Activated CD8-positive, alpha-beta T cell treated with anti-CD3 and anti-CD28 coated beads for 36 hours (primary cell): ENCODE data around the gene GATM. TPM values are rescaled to one million over a fixed set of nuclear protein-coding genes. Genes with fewer than 3 reads are reported as not detected.

Source experiments
- ATAC-seq: fragments of 200-7000 bp; cut with Tn5 transposase; one replicate; pipeline ENCODE4 v1.10.0; 2021; ENCODE audit warnings: mild to moderate bottlenecking, moderate library complexity
- CTCF ChIA-PET: fragments of 350-600 bp; sonication (Branson Sonifier 250); formaldehyde crosslinking; loops from one replicate; lab custom pipeline; 2021; ENCODE audit warnings: antibody characterized with exemption; lab: Charles Lee
- POLR2A ChIA-PET: fragments of 350-600 bp; sonication (Branson Sonifier 250); formaldehyde crosslinking; loops from one replicate; lab custom pipeline; 2021; ENCODE audit warnings: antibody characterized with exemption; lab: Charles Lee
- DNase-seq: peaks from one replicate; pipeline ENCODE4 v3.0.0-alpha.2; 2020
- H3K27ac Mint-ChIP-seq: one replicate; pipeline ENCODE4 v1.8.0; 2021; ENCODE audit warnings: mild to moderate bottlenecking, mixed read lengths
- H3K27me3 Mint-ChIP-seq: one replicate; pipeline ENCODE4 v1.8.0; 2021; ENCODE audit warnings: mixed read lengths
- H3K36me3 Mint-ChIP-seq: one replicate; pipeline ENCODE4 v1.8.0; 2021; ENCODE audit warnings: low read depth, mixed read lengths
- H3K4me1 Mint-ChIP-seq: one replicate; pipeline ENCODE4 v1.8.0; 2021; ENCODE audit warnings: low read depth, mixed read lengths
- H3K4me3 Mint-ChIP-seq: one replicate; pipeline ENCODE4 v1.8.0; 2021; ENCODE audit warnings: mild to moderate bottlenecking, moderate library complexity, mixed read lengths
- H3K9me3 Mint-ChIP-seq: one replicate; pipeline ENCODE4 v1.8.0; 2021; ENCODE audit warnings: mixed read lengths
- intact Hi-C: fragments of 100-400 bp; cut with micrococcal nuclease; formaldehyde crosslinking; loops from one replicate; pipeline ENCODE4 v1.10.0; 2022
- total RNA-seq, 2 experiments: library from RNA; stranded (reverse); gene quantifications; one replicate each; pipeline ENCODE4 v1.2.3, GENCODE V29; 2021
- TF ChIP-seq, protein P1 (sequence below): fragments of 200-600 bp; IDR thresholded peaks from one replicate; pipeline ENCODE4 v1.8.0; 2022; ENCODE audit warnings: antibody characterized with exemption, mild to moderate bottlenecking

The GATM gene
- total RNA-seq, 2 experiments from 2014 or later: 5.6 to 6.5 TPM

DNA sequence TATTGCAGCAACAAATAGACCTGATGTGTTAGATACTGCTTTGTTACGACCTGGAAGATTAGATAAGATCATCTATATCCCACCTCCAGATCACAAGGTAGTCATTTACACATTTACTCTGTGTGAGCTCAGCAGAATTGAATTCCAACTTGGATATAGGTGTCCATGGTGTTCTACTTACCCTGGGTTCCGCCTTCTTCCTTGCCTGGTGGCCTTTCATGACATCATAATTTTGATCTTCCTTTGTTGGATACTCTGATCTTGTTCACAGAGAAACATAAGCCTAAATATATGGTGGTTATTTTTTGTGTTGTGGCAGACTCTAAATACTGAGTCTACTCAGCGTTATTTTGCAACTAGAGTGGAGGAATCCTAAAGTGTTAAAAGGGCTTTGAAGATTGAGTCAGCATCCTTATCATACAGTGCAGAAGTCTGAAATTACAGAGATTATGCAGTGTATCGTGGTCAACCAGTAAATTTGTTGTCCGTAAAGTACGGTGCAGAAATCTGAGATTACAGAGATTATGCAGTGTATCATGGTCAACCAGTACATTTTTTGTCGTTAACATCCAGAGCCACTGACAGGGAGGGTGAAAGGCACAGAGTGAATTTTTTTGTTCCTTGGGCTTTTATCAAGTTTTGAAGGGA lies 39.1 kb upstream of the GATM start:
- no peak for ATAC-seq
- TF ChIP-seq, protein P1, sequence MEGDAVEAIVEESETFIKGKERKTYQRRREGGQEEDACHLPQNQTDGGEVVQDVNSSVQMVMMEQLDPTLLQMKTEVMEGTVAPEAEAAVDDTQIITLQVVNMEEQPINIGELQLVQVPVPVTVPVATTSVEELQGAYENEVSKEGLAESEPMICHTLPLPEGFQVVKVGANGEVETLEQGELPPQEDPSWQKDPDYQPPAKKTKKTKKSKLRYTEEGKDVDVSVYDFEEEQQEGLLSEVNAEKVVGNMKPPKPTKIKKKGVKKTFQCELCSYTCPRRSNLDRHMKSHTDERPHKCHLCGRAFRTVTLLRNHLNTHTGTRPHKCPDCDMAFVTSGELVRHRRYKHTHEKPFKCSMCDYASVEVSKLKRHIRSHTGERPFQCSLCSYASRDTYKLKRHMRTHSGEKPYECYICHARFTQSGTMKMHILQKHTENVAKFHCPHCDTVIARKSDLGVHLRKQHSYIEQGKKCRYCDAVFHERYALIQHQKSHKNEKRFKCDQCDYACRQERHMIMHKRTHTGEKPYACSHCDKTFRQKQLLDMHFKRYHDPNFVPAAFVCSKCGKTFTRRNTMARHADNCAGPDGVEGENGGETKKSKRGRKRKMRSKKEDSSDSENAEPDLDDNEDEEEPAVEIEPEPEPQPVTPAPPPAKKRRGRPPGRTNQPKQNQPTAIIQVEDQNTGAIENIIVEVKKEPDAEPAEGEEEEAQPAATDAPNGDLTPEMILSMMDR: no peak
- no peak for DNase-seq
- Mint-ChIP-seq H3K4me3 (no peak overlapping the region), H3K36me3 (peaks cover 54% of the 10 kb centered on the region), H3K27ac (no peak overlapping the region), H3K27me3 (no peaks in the 10 kb centered on the region), H3K4me1 (peaks cover 17% of the 10 kb centered on the region), H3K9me3 (no peaks in the 10 kb centered on the region)
- intact Hi-C loops: no loop called here
- CTCF ChIA-PET: interaction anchor here (0.5 to 2.1 kb wide), 3 partner anchors 13 to 42 kb away, joined by 3 to 6 read pairs (median 3); no protein-coding TSS in a partner anchor
- POLR2A ChIA-PET: no interaction called here

DNA sequence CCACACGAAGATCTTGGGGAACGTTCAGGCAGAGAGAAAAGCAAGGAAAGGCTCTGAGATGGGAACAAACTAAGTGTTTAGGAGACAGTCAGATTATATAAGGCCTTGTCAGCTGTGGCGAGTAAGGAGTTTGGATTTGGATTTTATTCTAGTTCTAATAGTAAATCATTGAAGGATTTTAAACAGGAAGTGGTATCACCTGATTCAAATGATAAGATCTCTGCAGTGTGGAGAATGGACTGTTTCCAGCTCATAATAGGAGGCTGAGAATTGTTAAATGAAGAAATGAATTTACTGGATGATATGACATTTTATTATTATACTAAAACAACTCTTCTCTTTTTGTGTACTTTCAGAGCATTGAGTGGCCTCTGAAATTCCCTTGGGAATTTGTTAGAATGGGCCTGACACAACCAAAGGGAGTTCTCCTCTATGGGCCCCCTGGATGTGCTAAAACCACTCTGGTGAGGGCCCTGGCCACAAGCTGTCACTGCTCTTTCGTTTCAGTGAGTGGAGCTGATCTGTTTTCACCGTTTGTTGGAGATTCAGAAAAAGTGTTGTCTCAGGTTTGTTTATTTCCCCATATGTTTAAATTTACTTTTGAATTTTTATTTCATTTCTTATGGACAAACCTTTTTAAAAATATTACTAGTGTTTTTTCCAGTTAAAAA lies 36.0 kb upstream of the GATM start:
- Mint-ChIP-seq H3K27me3 (no peaks in the 10 kb centered on the region), H3K4me1 (peaks cover 17% of the 10 kb centered on the region), H3K36me3 (peaks cover 51% of the 10 kb centered on the region), H3K4me3 (no peak overlapping the region), H3K9me3 (no peaks in the 10 kb centered on the region), H3K27ac (peak overlapping the region; percentile 53)
- intact Hi-C loops: no loop called here
- ChIA-PET POLR2A (interaction anchor here (0.5 to 3.1 kb wide), 3 partner anchors 10 to 221 kb away, joined by 3 to 7 read pairs (median 3); partner anchors contain the start of genes BLOC1S6 and SQOR), CTCF (interaction anchor here (0.5 to 3.9 kb wide), 9 partner anchors 12 to 210 kb away, joined by 3 to 12 read pairs (median 5); a partner anchor contains a TSS)
- no peak for DNase-seq
- TF ChIP-seq, protein P1: no peak
- ATAC-seq: no peak

DNA sequence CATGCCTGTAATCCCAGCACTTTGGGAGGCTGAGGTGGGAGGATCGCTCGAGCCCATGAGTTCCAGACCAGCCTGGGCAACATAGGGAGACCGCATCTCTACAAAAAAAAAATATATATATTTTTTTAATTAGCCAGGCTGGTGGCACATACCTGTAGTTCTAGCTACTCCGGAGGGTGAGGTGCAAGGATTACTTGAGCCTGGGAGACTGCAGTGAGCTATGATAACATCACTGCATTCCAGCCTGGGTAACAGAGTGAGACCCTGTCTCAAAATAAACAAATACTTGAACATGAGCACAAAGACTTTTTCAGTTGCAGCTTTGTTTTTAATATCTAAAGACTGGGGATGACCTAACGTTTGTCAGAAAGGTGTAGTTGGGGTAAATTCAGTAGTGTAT lies 31.3 kb upstream of the GATM start:
- no peaks in the 10 kb centered on the region for H3K27me3 Mint-ChIP-seq
- TF ChIP-seq, protein P1: no peak
- no peak overlapping the region for H3K4me3 Mint-ChIP-seq
- no peak for ATAC-seq
- no peaks in the 10 kb centered on the region for H3K9me3 Mint-ChIP-seq
- ChIA-PET CTCF (interaction anchor here (1.0 to 2.4 kb wide), 4 partner anchors 10 to 48 kb away, joined by 3 to 8 read pairs (median 6); no protein-coding TSS in a partner anchor), POLR2A (no interaction called here)
- H3K4me1 Mint-ChIP-seq: peaks cover 40% of the 10 kb centered on the region
- no peak for DNase-seq
- intact Hi-C loops: no loop called here
- peaks cover 51% of the 10 kb centered on the region for H3K36me3 Mint-ChIP-seq
- H3K27ac Mint-ChIP-seq: no peak overlapping the region

DNA sequence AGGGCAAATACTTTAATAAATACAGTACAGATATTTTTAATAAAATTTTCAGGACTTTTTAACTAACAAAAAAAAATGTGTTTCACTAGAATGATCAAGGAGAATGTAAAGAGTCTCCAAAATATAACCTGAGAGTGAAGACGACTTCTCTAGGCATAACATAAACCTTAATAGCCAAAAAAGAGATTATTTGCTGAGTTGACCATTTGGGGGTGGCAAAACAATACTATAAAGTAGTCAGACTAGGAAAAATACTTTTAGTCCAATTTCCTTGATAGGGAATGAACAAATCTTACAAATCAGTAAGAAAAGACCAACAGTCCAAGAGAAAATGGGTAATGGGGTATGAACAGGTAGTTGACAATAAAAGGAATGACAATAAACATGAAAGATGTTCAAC lies 29.4 kb upstream of the GATM start:
- DNase-seq (no peak), ATAC-seq (no peak)
- no peak overlapping the region for H3K4me3 Mint-ChIP-seq
- H3K36me3 Mint-ChIP-seq: peaks cover 43% of the 10 kb centered on the region
- TF ChIP-seq, protein P1: no peak
- H3K9me3 Mint-ChIP-seq: no peaks in the 10 kb centered on the region
- ChIA-PET CTCF (interaction anchor here (1.1 to 2.4 kb wide), 3 partner anchors 8 to 50 kb away, joined by 3 to 7 read pairs (median 5); no protein-coding TSS in a partner anchor), POLR2A (no interaction called here)
- H3K27me3 Mint-ChIP-seq: no peaks in the 10 kb centered on the region
- intact Hi-C loops: no loop called here
- H3K4me1 Mint-ChIP-seq: peaks cover 26% of the 10 kb centered on the region
- H3K27ac Mint-ChIP-seq: no peak overlapping the region
